H1 (cell line): ENCODE data around the gene SKAP2.

ENCODE experiments used
- POLR2AphosphoS5 ChIP-seq: IDR thresholded peaks from 2 replicates; pipeline ENCODE4 v1.6.1; 2011; ENCODE audit warnings: low read depth, low read length
- TF ChIP-seq, protein P1 (sequence below): IDR thresholded peaks from 2 replicates; pipeline ENCODE4 v1.6.1; 2011; ENCODE audit warnings: low read length, improper control_type of control experiment

DNA sequence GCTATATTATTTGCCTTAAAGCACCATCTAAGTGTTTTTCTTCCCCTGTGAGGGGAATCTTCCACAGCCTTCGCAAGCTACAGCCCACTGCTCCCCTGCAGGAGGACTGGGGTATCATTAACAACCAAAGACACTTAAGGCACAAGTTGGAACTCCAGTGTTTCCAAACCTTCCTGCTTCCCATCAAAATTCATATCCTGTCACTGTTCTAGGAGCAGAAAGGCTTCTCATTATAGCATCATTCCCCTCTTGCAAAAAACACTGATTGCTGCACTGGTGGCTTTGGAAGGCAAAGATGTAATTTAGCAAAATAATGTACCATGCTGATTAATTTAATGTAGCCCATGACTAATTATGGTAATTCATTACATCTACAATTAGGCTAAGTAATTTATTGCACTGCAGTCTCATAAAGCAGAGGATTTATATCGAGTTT lies 207.2 kb downstream of the SKAP2 start:
- no peak for TF ChIP-seq POLR2AphosphoS5
- TF ChIP-seq, protein P1, sequence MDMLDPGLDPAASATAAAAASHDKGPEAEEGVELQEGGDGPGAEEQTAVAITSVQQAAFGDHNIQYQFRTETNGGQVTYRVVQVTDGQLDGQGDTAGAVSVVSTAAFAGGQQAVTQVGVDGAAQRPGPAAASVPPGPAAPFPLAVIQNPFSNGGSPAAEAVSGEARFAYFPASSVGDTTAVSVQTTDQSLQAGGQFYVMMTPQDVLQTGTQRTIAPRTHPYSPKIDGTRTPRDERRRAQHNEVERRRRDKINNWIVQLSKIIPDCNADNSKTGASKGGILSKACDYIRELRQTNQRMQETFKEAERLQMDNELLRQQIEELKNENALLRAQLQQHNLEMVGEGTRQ = no peak
